GM12872 (cell line): ENCODE measurements around the gene KBTBD2.

Experiments
- CTCF ChIP-seq: IDR thresholded peaks from 3 replicates; pipeline ENCODE4 v1.5.1; 2011; ENCODE audit warnings: low read depth, mild to moderate bottlenecking, low read length, moderate library complexity; ENCODE audit not compliant: insufficient read depth

The KBTBD2 gene

GRCh38 chr7:32891800-32892520, 400 bp upstream of the KBTBD2 start:
- no peak for TF ChIP-seq CTCF

- TF ChIP-seq CTCF: no peak
Observed at GRCh38 chr7:32890793-32891042, 842 bp downstream of the KBTBD2 start.

GRCh38 chr7:32890010-32890792, 1.4 kb downstream of the KBTBD2 start:
- no peak for TF ChIP-seq CTCF

GRCh38 chr7:32888505-32888904, 3.1 kb downstream of the KBTBD2 start:
- no peak for TF ChIP-seq CTCF

GRCh38 chr7:32887395-32887794, 4.2 kb downstream of the KBTBD2 start:
- no peak for TF ChIP-seq CTCF

GRCh38 chr7:32881074-32881982, 10.2 kb downstream of the KBTBD2 start:
- TF ChIP-seq CTCF: no peak

- TF ChIP-seq CTCF: no peak
Observed at GRCh38 chr7:32879460-32879859, 12.1 kb downstream of the KBTBD2 start.
